Measurements from ENCODE around the gene PCNX3.
"Not testable (repeated sequence)": the region's sequence is repeated elsewhere in the genome, so short reads cannot be mapped to it uniquely, and the experiment has no call there.

Gene PCNX3

GRCh38 chr11:65620666-65621065 lies 5.1 kb downstream of the PCNX3 start:
- no peak for DNase-seq (ENCODE audit: low spot score)

- no peak for DNase-seq (ENCODE audit: low spot score)
Observed at GRCh38 chr11:65621460-65621859, 5.9 kb downstream of the PCNX3 start.

- DNase-seq (ENCODE audit: low spot score) = no peak
Observed at GRCh38 chr11:65622011-65622410, 6.4 kb downstream of the PCNX3 start.

- no peak for DNase-seq (ENCODE audit: low spot score)
Observed at GRCh38 chr11:65623177-65623576, 7.6 kb downstream of the PCNX3 start.

- DNase-seq (ENCODE audit: low spot score) = no peak
Observed at GRCh38 chr11:65623852-65624616, 8.5 kb downstream of the PCNX3 start.

GRCh38 chr11:65624931-65625627 lies 9.5 kb downstream of the PCNX3 start:
- peak; percentile 56 for DNase-seq (ENCODE audit: low spot score)

GRCh38 chr11:65625628-65626342 lies 10.2 kb downstream of the PCNX3 start:
- DNase-seq (ENCODE audit: low spot score) = peak; percentile 88

- DNase-seq (ENCODE audit: low spot score) = no peak
Observed at GRCh38 chr11:65627202-65627601, 11.6 kb downstream of the PCNX3 start.

GRCh38 chr11:65629579-65629978 lies 14.0 kb downstream of the PCNX3 start:
- DNase-seq (ENCODE audit: low spot score) = no peak

GRCh38 chr11:65630215-65630614 lies 14.6 kb downstream of the PCNX3 start:
- no peak for DNase-seq (ENCODE audit: low spot score)

- no peak for DNase-seq (ENCODE audit: low spot score)
Observed at GRCh38 chr11:65633390-65634108, 18.0 kb downstream of the PCNX3 start.

- DNase-seq (ENCODE audit: low spot score) = no peak
Observed at GRCh38 chr11:65634109-65634436, 18.5 kb downstream of the PCNX3 start.

GRCh38 chr11:65634440-65634839 lies 18.9 kb downstream of the PCNX3 start:
- DNase-seq (ENCODE audit: low spot score) = no peak

- DNase-seq (ENCODE audit: low spot score) = no peak
Observed at GRCh38 chr11:65634905-65635731, 19.5 kb downstream of the PCNX3 start.

GRCh38 chr11:65636108-65637031 lies 20.8 kb downstream of the PCNX3 start:
- no peak for DNase-seq (ENCODE audit: low spot score)

GRCh38 chr11:65637032-65637557 lies 21.5 kb downstream of the PCNX3 start:
- DNase-seq (ENCODE audit: low spot score) = no peak

- peak; percentile 80 for DNase-seq (ENCODE audit: low spot score)
Observed at GRCh38 chr11:65637794-65638419, 22.3 kb downstream of the PCNX3 start, which contains the start of gene SIPA1. TSS of gene SIPA1 (plus strand) at chr11:65638101. CDS start at chr11:65640922, 2,821 bp downstream.

- not testable (repeated sequence) for DNase-seq (ENCODE audit: low spot score)
Observed at GRCh38 chr11:65639228-65639597, 23.6 kb downstream of the PCNX3 start.

Data from cerebellar cortex (tissue), 1 donor.